GM18508 (cell line): ENCODE measurements around the gene DNAH1.

Experiments used
- ATAC-seq: cut with Tn5 transposase; IDR thresholded peaks from one replicate; pipeline ENCODE4 v1.9.1; 2021; ENCODE audit warnings: moderate number of reproducible peaks; ENCODE audit not compliant: insufficient read depth, unreplicated experiment

DNAH1 gene

DNA sequence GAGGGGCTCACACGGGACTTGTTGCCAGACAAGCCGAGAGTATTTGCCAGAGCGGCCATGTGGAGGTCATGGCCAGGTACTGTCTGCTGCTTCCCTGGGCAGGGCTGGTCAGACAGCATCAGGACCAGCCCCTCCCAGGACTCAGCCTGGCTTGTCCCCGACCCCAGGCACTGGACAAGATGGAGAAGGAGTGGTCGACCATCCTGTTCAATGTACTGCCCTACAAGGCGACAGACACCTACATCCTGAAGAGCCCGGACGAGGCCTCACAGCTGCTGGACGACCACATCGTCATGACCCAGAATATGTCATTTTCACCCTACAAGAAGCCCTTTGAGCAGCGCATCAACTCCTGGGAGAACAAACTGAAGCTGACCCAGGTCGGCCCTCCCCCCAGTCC, 38.6 kb downstream of the DNAH1 start:
- ATAC-seq = no peak

DNA sequence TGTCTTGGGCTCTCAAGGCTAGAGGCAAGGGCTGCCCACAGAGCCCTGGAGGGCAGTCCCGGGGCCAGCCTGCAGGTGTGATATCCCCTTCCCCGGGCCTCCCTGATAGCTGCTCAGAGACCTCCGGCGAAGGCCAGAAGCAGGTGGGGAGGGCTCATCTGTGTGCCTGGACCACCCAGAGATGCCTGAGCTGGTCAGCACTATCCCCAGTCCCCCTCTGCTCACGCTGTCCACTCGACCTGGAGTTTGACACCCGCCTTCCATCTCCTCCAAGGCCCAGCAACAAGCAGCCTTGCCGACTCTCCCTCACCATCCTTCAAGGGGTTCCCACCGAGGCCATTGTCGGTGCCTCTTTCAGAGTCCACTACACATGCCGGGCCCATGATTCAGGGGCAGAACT, 39.4 kb downstream of the DNAH1 start:
- ATAC-seq = no peak

DNA sequence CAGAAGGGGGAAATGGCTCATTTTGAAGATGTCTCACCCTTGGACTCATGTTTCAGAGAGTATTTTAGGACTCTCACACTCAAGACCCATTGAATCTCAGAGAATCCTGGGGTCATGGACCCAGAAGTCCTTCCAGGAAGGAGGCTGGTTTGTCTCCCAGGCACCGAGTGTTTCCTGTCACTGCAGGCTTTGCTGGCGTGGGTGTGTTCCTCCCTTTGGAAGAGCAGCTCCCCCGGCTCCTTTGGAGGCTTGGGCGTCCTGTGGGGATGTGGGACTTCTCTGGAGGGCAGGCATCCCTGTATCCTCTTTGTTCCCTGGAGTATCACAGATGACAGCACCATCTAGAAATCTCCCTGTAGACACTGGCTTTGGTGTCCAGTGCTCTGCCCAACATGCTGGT, 40.0 kb downstream of the DNAH1 start:
- no peak for ATAC-seq

DNA sequence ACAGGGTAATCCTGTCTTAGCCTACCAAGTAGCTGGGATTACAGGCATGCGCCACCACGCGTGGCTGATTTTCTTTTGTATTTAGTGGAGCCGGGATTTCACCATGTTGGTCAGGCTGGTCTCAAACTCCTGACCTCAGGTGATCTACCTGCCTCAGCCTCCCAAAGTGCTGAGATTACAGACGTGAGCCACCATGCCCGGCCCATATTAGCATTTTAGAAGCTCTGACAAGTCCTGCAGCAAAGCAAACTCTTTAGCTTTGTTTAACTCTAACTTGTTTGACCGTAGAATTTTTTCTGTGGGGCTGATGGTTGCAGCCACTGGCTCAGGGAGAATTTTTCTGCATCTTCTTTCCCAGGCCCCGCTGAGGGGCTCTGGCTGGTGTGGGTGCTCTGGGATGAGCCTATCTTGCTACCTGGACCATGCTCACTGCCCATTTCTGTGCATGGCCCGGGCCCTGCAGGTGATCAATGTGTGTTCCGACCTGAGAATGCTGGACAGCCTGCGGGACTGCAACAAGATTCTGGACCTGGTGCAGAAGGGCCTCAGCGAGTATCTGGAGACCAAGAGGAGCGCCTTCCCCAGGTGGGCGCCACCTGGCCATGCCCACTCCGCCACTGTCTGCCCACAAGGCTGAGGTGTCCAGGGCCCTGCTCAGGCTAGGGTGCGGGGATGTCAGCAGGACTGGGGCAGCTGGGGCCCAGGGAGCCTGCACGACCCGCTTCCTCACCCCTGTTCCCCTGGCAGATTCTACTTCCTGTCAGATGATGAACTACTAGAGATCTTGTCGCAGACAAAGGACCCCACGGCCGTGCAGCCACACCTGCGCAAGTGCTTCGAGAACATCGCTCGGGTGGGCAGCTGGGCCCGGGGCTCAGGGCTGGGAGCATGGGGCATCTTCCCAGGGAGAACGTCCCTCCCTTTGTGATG, 41.3 kb downstream of the DNAH1 start:
- no peak for ATAC-seq

DNA sequence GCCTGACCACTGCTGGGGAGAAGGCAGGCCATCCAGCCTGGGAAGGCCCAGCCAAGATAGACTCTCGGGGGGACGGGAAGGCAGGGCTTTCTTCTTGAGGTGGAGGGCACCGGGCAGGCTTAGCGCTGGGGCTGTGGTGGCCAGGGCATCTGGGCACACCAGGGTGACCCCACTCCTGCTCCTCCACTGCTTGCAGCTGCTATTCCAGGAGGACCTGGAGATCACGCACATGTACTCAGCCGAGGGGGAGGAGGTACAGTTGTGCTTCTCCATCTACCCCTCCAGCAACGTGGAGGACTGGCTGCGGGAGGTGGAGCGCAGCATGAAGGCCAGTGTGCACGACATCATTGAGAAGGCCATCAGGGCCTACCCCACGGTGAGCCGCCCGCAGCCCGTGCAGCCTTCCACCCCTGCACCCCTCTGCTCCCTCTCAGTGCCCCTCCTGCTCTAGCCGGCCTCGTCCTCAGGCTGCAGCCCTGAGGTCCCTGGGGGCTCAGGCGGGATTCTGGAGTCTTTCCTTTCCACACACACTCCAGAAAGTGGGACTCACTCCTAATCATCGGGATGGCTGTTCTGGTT, 42.3 kb downstream of the DNAH1 start:
- ATAC-seq = no peak

DNA sequence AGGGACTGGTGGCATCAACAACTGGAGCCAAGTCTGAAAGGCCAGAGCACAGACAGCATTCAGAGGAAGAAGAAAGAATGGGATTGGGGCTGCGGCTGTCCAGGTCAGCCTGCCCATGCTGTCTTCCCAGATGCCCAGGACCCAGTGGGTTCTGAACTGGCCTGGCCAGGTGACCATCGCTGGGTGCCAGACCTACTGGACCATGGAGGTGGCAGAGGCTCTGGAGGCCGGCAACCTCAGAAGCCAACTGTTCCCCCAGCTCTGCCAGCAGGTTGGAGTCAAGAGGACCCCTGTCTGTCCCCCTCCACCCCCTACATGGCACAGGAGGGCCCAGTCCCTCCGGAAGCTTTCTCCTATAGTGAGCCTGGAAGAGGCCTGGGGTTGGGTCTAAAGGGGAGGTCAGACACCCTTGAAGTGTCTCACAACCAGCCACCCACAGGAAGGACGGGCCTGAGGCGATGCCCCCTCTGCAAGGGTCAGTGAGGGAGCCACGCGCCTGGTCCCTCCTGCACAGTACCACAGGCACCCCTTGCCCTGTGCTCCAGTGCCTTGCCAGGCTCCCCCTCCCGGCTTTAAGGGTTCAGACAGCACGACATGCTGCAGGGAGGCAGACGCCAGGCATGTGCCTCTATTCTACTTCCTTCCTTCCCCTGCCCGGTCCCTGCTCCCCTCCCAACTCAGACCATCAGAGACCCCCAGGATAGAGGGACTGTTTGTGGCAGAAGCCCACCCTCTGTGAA, 43.2 kb downstream of the DNAH1 start:
- no peak for ATAC-seq

DNA sequence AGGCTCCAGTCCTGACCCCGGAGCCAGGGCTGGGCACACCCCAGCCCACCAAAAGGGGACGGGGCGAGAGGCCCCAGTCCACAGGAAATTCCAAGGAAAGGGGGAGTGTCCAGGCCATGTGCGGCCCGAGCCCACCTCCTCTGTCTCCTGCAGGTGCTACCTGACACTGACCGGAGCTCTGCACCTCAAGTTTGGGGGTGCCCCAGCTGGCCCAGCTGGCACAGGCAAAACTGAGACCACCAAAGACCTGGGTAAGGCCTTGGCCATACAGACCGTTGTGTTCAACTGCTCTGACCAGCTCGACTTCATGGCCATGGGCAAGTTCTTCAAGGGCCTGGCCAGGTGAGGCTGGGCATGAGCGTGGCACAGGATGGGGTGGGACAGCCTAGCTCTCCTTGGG, 44.9 kb downstream of the DNAH1 start:
- no peak for ATAC-seq

DNA sequence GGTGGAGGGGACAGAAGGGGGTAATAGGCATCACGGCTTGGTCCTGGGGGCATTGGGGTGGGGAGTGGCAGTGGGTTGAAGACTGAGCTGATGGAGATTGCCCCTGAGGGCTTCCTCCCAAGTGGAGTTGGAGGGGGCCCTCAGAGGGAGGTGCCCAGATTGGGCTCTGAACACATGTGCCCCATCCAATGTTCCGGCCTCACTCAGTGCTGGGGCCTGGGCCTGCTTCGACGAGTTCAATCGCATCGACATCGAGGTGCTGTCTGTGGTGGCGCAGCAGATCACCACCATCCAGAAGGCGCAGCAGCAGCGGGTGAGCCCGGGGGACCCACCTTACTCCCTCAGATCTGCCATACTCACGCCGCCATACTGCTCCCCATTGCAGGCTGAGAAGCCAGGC, 45.3 kb downstream of the DNAH1 start:
- no peak for ATAC-seq

DNA sequence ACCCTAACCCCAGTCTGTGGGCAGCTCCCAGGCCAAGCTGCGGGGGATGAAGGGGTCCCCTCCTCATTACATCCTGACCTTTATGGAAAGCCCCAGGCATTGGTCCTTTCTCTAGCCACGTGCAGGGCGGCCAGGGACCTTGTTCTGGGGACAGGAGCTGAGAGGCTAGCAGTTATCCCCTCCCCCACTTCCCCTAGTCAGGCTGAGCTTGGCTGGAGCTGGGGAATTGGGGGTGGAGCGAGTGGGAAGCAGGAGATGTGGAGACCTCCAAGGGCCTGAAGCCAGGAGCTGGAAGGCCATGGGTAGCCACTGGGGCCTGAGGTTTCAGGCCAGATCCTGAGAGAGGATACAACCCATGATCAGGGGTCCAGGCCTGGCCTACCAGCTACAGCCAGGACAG, 45.8 kb downstream of the DNAH1 start:
- no peak for ATAC-seq

DNA sequence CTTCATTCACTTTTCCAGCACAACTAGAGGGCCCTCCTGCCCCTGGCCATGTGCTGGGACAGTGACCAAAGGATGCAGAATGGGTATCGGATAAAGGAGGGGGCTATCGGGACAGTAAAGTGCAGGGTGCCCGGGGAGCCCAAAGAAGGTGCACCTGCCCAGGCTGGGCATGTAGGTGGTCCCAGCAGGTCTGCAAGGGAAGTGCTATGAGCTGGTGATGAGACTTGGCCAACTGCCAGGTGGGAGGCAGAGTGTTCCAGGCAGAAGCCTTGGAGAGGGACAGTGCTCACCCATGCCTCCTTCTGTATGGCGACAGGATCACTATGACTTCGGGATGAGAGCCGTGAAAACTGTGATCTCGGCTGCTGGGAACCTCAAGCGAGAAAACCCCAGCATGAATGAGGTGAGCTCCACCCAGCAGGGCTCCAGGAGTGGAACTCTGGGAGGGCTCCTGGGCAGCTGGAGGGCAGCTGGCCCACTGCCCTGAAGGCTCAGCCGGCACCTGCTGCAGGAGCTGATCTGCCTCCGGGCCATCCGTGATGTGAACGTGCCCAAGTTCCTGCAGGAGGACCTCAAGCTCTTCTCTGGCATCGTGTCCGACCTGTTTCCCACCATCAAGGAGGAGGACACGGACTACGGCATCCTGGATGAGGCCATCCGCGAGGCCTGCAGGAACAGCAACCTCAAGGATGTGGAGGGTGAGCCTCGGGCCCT, 48.4 kb downstream of the DNAH1 start:
- no peak for ATAC-seq

DNA sequence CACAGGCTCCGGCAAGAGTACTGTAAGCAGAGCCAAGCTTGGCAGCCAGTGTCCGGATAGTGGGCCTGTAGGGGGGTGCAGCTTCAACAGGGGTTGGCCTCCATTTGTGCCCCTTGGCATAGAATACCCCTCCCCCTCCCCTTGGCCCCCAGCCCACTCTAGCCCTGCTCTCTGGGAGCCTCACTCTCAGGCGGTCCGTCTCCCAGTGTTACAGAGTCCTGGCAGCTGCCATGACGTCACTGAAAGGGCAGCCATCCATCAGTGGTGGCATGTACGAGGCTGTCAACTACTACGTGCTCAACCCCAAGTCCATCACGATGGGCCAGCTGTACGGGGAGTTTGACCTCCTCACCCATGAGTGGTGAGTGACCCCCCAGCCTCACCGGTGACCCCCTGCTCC, 50.4 kb downstream of the DNAH1 start:
- no peak for ATAC-seq

DNA sequence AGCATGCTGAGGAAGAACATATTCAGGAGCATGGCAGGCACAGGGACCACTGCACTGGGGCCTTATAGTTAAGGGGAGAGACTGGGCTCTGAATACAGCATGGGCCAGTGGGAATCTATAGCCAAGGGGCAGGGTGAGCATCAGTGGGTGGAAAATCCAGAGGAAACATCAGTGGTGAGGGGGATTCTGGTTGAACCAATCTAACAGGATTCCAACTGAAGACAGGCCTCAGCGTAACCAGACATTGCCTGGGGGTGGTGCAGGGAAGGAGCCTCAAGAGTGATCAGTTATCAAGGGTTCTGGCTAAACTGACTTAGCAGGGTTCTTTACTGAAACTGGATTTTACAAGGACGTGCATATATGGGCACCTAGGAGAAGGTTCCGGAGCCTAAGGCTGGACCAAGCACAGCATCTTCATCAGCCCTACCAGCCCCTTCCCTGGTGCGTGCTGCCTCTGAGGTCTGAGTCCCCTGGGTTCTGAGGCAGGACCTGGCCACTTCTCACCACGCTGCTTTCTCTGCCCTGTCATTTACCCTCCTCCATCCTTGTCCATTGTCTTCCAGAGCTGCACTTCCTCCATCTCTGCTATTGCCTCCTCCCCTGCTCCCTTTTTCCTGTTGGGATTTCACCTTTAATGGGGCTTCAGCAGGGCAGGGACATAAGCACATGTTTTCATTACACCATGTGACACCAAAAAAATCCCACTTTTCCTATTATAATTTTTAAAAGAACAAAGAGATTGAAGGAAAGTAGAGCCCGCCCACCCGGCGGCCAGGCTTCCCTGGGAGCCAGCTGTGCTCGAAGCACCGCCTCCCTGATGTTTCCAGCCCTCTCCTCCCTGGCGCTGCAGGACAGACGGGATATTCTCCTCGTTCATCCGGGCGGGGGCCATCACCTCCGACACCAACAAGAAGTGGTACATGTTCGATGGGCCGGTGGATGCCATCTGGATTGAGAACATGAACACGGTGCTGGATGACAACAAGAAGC, 52.1 kb downstream of the DNAH1 start:
- no peak for ATAC-seq

DNA sequence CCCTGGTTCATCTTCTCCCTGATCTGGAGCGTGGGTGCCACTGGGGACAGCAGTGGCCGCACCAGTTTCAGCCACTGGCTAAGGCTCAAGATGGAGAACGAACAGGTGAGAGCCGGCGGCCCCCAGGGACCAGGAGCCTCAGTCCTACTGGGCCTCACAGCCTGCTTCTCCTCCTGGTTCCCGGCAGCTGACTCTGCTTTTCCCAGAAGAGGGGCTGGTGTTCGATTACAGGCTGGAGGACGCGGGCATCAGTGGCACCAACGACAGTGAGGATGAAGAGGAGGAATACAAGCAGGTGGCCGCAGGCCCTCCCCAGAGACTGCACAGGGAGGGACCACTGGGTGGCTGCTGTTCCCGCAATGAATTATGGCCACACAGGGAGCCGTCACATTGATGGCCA, 54.4 kb downstream of the DNAH1 start:
- ATAC-seq = no peak

DNA sequence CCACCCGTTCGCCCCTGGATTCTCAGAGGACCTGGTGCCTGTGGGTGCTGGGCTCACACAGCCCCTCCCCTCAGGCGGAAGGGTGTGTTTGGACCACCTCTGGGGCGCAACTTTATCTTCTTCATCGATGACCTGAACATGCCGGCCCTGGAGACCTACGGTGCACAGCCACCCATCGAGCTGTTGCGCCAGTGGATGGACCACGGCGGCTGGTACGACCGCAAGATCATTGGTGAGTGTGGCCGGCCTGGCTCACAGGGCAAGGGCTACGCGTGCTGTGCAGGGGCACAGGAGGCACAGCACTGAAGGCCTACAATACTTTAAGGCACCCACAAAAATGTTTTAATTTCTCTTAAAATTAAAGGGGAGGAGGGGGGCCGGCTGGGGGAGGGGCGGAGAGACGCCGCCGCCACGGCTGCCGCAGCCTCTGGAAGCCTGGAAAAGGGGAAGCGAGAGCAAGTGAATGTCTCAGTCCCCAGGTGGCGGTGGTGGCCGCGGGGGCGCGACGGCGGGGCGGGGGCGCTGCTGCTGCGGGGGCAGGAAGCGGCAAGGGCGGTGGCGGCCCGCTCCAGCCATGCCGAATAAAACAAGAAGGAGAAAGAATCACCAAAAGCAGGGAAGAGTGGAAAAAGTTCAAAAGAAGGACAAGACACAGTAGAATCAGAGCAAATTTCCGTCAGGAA, 56.8 kb downstream of the DNAH1 start:
- ATAC-seq = no peak

DNA sequence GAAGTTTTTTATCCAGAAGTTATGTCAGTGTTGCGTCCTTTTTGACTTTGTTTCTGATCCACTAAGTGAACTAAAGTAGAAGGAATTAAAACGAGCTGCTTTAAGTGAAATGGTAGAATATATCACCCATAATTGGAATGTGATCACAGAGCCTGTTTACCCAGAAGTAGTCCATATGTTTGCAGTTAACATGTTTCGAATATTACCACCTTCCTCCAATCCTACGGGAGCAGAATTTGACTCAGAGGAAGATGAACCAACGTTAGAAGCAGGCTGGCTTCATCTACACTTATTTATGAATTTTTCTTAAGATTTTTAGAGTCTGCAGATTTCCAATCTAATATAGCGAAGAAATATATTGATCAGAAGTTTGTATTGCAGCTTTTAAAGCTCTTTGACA, 57.6 kb downstream of the DNAH1 start:
- ATAC-seq = no peak

DNA sequence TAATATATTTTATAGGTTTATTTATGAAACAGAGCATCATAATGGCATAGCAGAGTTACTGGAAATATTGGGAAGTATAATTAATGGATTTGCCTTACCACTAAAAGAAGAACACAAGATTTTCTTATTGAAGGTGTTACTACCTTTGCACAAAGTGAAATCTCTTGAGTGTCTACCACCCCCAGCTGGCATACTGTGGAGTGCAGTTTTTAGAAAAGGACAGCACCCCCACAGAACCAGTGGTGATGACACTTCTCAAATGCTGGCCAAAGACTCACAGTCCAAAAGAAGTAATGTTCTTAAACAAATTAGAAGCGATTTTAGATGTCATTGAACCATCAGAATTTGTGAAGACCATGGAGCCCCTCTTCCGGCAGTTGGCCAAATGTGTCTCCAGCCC, 58.1 kb downstream of the DNAH1 start:
- no peak for ATAC-seq

DNA sequence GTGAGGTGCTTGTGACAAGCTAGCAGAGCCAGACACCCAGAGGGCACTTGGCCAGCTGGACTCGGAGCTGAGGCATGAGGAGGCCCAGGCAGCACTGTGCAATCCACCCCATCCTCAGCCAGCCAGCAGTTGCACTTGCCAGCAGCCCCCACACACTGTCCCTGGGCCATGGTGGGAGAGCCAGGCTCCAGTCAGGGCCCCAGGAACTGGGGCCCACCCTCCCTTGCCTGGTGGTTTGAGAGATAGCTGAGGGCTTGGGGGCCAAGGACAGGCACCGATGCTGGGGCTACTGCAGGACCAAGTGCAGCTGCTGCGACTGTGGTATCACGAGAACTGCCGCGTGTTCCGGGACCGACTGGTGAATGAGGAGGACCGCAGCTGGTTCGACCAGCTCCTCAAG, 63.5 kb downstream of the DNAH1 start:
- no peak for ATAC-seq

DNA sequence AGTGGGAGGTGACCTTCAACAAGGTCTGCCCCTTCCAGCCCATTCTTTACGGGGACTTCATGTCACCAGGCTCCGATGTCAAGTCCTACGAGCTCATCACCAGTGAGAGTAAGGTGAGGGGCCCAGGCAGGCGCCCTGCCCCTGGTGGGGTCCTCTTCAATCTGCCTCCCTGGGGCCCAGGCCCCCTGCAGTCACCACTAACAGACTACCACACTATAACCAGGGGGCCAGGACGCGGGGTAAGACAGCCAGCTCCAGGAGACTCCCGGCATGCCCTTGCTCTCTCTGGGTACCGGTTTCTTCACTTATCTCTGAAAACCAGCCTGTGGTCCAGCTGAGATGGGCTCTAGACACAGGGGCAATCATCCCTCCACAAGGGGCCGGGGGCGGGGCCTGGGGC, 63.9 kb downstream of the DNAH1 start:
- ATAC-seq = no peak

DNA sequence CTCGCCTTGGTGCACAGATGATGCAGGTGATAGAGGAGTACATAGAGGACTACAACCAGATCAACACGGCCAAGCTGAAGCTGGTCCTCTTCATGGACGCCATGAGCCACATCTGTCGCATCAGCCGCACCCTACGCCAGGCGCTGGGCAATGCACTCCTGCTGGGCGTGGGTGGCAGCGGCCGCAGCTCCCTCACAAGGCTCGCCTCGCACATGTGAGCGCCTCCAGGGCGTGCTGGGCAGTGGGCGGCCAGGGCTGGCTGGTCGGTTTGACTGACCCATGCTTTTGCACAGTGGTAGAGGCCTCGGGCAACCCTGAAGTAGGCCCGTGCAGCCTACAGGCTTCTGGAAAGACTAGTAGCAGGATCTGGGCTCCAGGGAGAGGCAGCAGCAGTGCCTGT, 65.5 kb downstream of the DNAH1 start:
- ATAC-seq = no peak
